Body of pancreas (tissue), 4 donors: ENCODE results near the gene PITPNB.

Experiments used
- POLR2A ChIP-seq, 3 donors: fragments of 450-650 bp; IDR thresholded peaks; one replicate each; pipeline ENCODE4 v1.6.1; 2016; ENCODE audit warnings: antibody characterized with exemption in 3 of 3, mild to moderate bottlenecking in 2 of 3
- TF ChIP-seq, protein P1 (sequence below), 7 experiments: fragments of 450-650 bp in 4 of 7; fragments of 200-600 bp in 3 of 7; sonication (generic) in 3 of 7; IDR thresholded peaks; one replicate each; pipeline ENCODE4 v1.5.1; 2016 to 2019; ENCODE audit warnings: antibody characterized with exemption in 7 of 7

DNA sequence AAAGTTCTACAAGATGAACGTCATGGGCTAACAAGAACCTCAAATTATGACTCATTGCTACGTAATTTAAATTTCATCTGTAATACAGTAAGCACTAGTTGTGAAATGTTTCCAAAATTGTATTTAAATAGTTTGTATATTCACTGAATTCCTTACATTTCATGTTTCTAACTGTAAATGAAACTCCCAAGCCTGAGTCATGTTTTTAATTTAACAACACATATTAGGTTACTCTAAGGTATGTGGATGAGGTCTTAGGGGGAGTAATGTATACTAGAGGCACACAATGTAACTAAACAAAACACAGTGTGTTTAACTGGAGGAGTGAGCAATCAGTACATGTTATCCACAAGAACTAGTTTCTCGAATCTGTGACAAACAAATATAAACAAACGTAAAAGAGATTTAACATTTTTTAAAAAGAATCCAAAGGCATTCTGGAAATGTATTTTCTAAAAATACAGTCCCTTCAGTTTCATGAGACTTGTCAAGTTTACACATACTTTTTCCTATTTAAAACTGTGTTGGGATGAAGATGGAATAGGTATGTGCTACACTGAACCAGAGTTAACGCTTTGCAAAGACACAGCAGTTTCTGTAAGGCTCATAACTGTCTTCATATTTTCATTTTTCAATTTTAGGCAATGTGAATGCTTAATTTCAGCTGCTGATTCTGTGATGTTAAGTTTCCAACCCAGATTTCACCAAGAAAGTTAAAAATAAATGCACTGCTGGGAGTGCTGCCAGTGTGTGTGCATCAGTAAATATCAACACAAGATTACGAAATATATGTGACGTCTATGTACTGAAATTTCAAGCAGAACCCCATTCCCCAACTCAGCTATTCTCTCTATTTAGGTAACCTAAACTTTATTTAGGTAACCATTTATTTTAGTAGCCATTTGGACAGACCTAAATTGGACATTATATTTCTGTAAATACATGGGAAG is 52.6 kb downstream of the PITPNB start:
- TF ChIP-seq, protein P1, sequence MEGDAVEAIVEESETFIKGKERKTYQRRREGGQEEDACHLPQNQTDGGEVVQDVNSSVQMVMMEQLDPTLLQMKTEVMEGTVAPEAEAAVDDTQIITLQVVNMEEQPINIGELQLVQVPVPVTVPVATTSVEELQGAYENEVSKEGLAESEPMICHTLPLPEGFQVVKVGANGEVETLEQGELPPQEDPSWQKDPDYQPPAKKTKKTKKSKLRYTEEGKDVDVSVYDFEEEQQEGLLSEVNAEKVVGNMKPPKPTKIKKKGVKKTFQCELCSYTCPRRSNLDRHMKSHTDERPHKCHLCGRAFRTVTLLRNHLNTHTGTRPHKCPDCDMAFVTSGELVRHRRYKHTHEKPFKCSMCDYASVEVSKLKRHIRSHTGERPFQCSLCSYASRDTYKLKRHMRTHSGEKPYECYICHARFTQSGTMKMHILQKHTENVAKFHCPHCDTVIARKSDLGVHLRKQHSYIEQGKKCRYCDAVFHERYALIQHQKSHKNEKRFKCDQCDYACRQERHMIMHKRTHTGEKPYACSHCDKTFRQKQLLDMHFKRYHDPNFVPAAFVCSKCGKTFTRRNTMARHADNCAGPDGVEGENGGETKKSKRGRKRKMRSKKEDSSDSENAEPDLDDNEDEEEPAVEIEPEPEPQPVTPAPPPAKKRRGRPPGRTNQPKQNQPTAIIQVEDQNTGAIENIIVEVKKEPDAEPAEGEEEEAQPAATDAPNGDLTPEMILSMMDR (IDR thresholded peaks at IDR 0.05) = no peak
- TF ChIP-seq POLR2A (IDR thresholded peaks at IDR 0.05) = no peak
